A204.1 (cell line): ENCODE data around the gene EBNA1BP2.
"Not testable (repeated sequence)": the region's sequence is repeated elsewhere in the genome, so short reads cannot be mapped to it uniquely, and the experiment has no call there.

Experiments used
- FAIRE-seq: peaks from 2 replicates; lab custom pipeline; 2012; peaks lifted over from hg19 to GRCh38; lab: Jason Lieb, UNC

Gene EBNA1BP2

GRCh38 chr1:43172527-43172972 lies 460 bp upstream of the EBNA1BP2 start:
- FAIRE-seq, result no peak

- FAIRE-seq, result no peak
Observed at GRCh38 chr1:43171312-43171875, 696 bp downstream of the EBNA1BP2 start.

- no peak for FAIRE-seq
Observed at GRCh38 chr1:43165765-43166164, 6.3 kb downstream of the EBNA1BP2 start.

- FAIRE-seq, result no peak
Observed at GRCh38 chr1:43165162-43165561, 6.9 kb downstream of the EBNA1BP2 start.

GRCh38 chr1:43156026-43156425 lies 16.1 kb downstream of the EBNA1BP2 start:
- no peak for FAIRE-seq

- no peak for FAIRE-seq
Observed at GRCh38 chr1:43153443-43153842, 18.6 kb downstream of the EBNA1BP2 start.

GRCh38 chr1:43152866-43153265 lies 19.2 kb downstream of the EBNA1BP2 start:
- FAIRE-seq, result no peak

GRCh38 chr1:43149889-43150288 lies 22.2 kb downstream of the EBNA1BP2 start:
- no peak for FAIRE-seq

GRCh38 chr1:43147625-43148327 lies 24.3 kb downstream of the EBNA1BP2 start:
- FAIRE-seq, result no peak

- no peak for FAIRE-seq
Observed at GRCh38 chr1:43144237-43144636, 27.9 kb downstream of the EBNA1BP2 start.

GRCh38 chr1:43143441-43143888 lies 28.6 kb downstream of the EBNA1BP2 start:
- FAIRE-seq, result no peak

- FAIRE-seq, result no peak
Observed at GRCh38 chr1:43140583-43140982, 31.5 kb downstream of the EBNA1BP2 start.

GRCh38 chr1:43140010-43140409 lies 32.1 kb downstream of the EBNA1BP2 start:
- no peak for FAIRE-seq

- not testable (repeated sequence) for FAIRE-seq
Observed at GRCh38 chr1:43139295-43139694, 32.8 kb downstream of the EBNA1BP2 start.

GRCh38 chr1:43137445-43138052 lies 34.5 kb downstream of the EBNA1BP2 start:
- no peak for FAIRE-seq

- FAIRE-seq, result no peak
Observed at GRCh38 chr1:43135857-43136781, 36.0 kb downstream of the EBNA1BP2 start.

GRCh38 chr1:43134640-43135039 lies 37.5 kb downstream of the EBNA1BP2 start:
- no peak for FAIRE-seq

- no peak for FAIRE-seq
Observed at GRCh38 chr1:43134068-43134467, 38.0 kb downstream of the EBNA1BP2 start.

- FAIRE-seq, result no peak
Observed at GRCh38 chr1:43129426-43129825, 42.7 kb downstream of the EBNA1BP2 start.

GRCh38 chr1:43128816-43129215 lies 43.3 kb downstream of the EBNA1BP2 start:
- no peak for FAIRE-seq

- no peak for FAIRE-seq
Observed at GRCh38 chr1:43123031-43123430, 49.1 kb downstream of the EBNA1BP2 start.

GRCh38 chr1:43121256-43121900 lies 50.7 kb downstream of the EBNA1BP2 start:
- no peak for FAIRE-seq
